ENCODE data around the gene ASB15. TPM values are rescaled to one million over a fixed set of nuclear protein-coding genes. Genes with fewer than 3 reads are reported as not detected.

Gene ASB15
- total RNA-seq, 2 donors from 2014 or later = not detected

DNA sequence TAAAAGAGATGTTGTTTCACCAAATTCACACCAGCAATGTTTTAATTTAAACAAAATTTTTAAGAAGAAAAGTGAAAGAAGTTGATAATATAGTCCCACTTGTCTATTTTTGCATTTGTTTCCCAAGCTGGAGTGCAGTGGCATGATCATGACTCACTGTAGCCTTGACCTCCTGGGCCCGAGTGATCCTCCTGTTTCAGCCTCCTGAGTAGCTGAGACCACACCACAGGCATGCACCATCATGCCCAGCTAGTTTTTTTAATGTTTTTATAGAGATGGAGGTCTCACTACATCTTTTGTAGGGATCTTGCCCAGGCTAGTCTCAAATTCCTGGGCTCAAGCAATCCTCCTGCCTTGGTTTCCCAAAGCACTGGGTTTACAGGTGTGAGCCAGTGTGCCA lies 29.9 kb upstream of the ASB15 start:
- H3K27ac Mint-ChIP-seq = no peak overlapping the region
- DNase-seq = no peak
- H3K9me3 Mint-ChIP-seq = no peaks in the 10 kb centered on the region
- ATAC-seq (replicated peaks in 1 of 2) = no peak
- no peaks in the 10 kb centered on the region for H3K36me3 Mint-ChIP-seq (ENCODE audit: insufficient read depth in 2 of 2)
- H3K4me3 Mint-ChIP-seq = no peak overlapping the region
- H3K27me3 Mint-ChIP-seq (ENCODE audit: low read depth) = peaks cover 5% of the 10 kb centered on the region
- H3K4me1 Mint-ChIP-seq (ENCODE audit: low read depth) = no peaks in the 10 kb centered on the region

DNA sequence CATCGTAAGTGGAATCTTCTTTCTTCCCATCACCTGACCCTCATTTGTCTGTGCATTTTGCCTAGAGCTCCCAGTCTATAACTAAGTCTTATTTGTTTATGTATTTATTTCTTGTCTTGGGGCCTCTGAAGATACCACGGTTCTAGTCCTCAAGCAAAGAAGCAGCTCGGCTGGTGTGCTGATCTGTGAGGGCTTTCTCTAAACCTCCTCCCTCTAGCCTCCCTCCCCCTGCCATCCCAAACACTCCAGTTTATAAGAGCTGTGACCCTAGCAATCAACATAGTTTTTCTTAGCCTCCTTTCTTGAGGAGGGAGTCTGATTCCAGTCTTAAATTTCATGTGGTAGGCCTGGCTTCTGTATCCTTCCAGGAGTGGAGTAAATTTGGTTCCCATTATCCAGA lies 28.3 kb upstream of the ASB15 start:
- ATAC-seq (replicated peaks in 1 of 2) (no peak), DNase-seq (no peak)
- Mint-ChIP-seq H3K4me1 (ENCODE audit: low read depth) (no peaks in the 10 kb centered on the region), H3K27me3 (ENCODE audit: low read depth) (peaks cover 3% of the 10 kb centered on the region), H3K36me3 (ENCODE audit: insufficient read depth in 2 of 2) (no peaks in the 10 kb centered on the region), H3K27ac (no peak overlapping the region), H3K4me3 (no peak overlapping the region), H3K9me3 (no peaks in the 10 kb centered on the region)

DNA sequence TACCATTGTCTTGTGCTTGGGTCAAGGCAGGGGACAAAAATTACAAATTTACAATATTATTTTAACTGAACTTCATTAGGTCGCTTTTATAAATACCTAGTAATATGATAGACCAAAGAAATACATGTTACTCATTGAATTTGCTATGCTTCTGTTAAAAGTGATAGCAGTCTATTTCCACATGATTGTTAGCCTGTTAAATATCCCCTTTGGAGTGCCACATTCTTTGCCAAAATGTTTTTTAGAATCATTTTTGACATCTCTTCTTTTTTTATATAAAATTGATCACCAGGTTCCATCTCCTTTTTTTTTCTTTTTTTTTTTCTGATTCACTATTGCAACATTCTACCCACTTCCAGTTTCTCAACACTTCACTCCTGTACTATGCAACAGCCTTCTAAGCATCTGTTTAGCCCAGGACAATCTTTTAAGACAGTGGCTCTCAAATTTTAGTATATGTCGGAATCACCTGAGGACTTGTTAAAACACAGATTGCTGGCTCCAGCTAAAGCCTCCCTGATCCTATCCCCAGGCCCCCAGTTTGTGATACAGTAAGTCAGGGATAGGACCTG lies 27.6 kb upstream of the ASB15 start:
- Mint-ChIP-seq H3K27me3 (ENCODE audit: low read depth) (peaks cover 9% of the 10 kb centered on the region), H3K27ac (no peak overlapping the region), H3K4me3 (no peak overlapping the region), H3K4me1 (ENCODE audit: low read depth) (no peaks in the 10 kb centered on the region), H3K9me3 (no peaks in the 10 kb centered on the region), H3K36me3 (ENCODE audit: insufficient read depth in 2 of 2) (no peaks in the 10 kb centered on the region)
- DNase-seq (no peak), ATAC-seq (replicated peaks in 1 of 2) (no peak)

DNA sequence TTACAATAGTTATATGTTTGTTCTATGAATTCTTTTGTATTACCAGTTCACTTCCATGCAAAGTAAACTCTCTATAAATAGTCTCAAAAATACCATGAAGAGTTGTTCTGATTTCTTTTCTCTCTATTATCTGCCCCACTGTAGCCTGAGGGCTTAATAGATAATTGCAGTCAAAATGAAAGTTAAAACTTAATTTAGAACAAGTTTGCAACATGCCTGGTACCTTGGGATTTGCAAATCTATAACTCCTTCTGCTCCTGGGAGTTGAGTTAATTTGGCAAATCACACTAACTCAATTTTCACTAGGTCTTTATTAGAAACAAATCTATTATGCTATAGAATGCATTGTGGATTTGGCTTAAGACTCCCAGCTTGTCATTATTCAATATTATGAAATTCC lies 22.2 kb upstream of the ASB15 start:
- Mint-ChIP-seq H3K27me3 (ENCODE audit: low read depth) (peaks cover 24% of the 10 kb centered on the region), H3K9me3 (no peaks in the 10 kb centered on the region), H3K27ac (no peak overlapping the region), H3K4me3 (no peak overlapping the region), H3K36me3 (ENCODE audit: insufficient read depth in 2 of 2) (no peaks in the 10 kb centered on the region), H3K4me1 (ENCODE audit: low read depth) (no peaks in the 10 kb centered on the region)
- no peak for DNase-seq
- ATAC-seq (replicated peaks in 1 of 2) = no peak

DNA sequence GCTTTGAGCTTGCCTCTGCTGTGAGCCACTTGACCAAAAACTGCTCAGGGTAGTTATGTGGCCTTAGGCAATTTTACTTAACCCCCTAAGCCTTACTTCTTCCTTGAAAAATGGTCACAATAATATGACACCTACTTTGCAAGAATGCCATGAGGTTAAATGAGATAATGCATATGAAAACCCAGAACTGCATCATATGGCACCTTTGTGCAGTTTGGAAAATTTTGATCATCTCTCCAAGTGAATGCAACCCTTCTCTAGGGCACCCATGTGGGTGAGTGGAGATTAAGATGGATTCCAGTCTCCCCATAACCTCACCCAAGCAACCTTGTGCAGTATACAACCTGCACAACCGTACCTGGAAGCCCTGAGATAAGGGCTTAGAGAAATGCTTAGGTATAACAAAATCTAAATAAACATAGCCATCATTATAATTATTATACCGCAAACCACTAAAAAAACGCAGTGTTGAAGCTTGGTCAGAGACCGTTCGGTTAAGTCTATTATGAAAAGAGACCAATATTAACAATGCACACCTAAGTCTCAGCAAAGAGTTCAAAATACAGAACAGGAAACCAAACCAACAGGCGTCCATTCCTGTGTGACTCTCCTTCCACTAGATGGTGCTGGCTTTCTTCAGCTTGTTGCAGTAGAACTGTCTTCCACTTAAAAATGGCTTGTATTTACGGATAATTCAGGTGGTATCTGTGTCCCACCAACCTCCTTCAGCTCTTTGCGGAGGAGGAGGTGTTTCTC lies 21.0 kb upstream of the ASB15 start:
- no peak for DNase-seq
- no peaks in the 10 kb centered on the region for H3K4me1 Mint-ChIP-seq (ENCODE audit: low read depth)
- H3K36me3 Mint-ChIP-seq (ENCODE audit: insufficient read depth in 2 of 2) = no peaks in the 10 kb centered on the region
- peak; percentile 28 to 60 for ATAC-seq (replicated peaks in 1 of 2)
- no peak overlapping the region for H3K27ac Mint-ChIP-seq
- peaks cover 24% of the 10 kb centered on the region for H3K27me3 Mint-ChIP-seq (ENCODE audit: low read depth)
- no peaks in the 10 kb centered on the region for H3K9me3 Mint-ChIP-seq
- H3K4me3 Mint-ChIP-seq = no peak overlapping the region

DNA sequence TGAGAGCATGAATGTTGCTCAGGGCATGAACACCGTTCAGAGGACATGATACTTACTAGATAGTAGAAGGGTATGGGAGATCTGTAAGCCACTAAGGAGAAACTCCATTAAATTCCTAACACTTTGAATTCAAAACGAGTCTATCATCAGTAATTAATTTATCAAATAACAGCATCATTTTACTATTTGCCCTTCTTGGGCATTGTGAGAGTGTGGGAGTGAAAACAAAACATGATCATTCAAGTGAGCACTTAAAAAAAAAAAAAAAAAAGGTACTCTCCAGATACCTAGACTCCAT lies 20.5 kb upstream of the ASB15 start:
- Mint-ChIP-seq H3K27ac (no peak overlapping the region), H3K36me3 (ENCODE audit: insufficient read depth in 2 of 2) (no peaks in the 10 kb centered on the region), H3K9me3 (no peaks in the 10 kb centered on the region), H3K27me3 (ENCODE audit: low read depth) (peaks cover 24% of the 10 kb centered on the region), H3K4me1 (ENCODE audit: low read depth) (no peaks in the 10 kb centered on the region), H3K4me3 (no peak overlapping the region)
- DNase-seq = no peak
- no peak for ATAC-seq (replicated peaks in 1 of 2)

DNA sequence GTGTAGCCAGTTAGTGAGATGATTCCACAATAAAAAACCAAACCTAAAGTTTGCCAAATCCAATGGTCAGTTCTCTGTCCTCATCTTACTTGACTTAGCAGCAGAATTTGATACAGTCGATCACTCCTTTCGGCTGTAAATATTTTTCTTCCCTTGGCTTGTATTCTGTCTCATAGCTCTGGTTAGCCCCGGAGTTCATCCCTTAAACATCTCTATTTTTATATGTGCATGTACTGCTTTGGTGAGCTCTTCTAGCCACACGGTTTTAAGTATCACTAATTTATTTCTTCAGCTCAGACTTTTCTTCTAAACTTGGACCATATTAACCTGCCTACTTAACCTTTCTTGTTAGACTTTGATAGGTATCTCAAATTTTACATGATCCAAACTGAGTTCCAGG lies 17.8 kb upstream of the ASB15 start:
- H3K4me3 Mint-ChIP-seq = no peak overlapping the region
- DNase-seq = no peak
- H3K36me3 Mint-ChIP-seq (ENCODE audit: insufficient read depth in 2 of 2) = no peaks in the 10 kb centered on the region
- H3K27ac Mint-ChIP-seq = no peak overlapping the region
- peaks cover 17% of the 10 kb centered on the region for H3K27me3 Mint-ChIP-seq (ENCODE audit: low read depth)
- ATAC-seq (replicated peaks in 1 of 2) = no peak
- H3K4me1 Mint-ChIP-seq (ENCODE audit: low read depth) = no peaks in the 10 kb centered on the region
- no peaks in the 10 kb centered on the region for H3K9me3 Mint-ChIP-seq

DNA sequence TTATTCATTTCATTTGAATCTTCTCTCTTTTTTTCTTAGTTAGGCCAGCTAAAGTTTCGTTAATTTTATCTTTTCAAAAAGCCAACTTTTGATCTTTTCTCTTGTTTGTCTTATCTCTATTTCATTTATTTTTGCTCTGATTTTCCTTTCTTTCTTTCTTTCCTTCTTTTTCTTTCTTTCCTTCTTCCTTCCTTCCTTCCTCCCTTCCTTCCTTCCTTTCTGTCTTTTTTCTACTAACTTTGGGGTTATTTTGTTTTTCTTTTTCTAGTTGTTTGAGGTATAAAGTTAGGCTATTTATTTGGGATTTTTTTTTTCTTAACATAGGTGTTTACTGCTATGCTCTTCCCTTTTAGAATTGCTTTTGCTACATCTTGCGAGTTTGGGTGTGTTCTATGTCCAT lies 13.2 kb upstream of the ASB15 start:
- DNase-seq (no peak), ATAC-seq (replicated peaks in 1 of 2) (no peak)
- Mint-ChIP-seq H3K27ac (no peak overlapping the region), H3K27me3 (ENCODE audit: low read depth) (peaks cover 38% of the 10 kb centered on the region), H3K36me3 (ENCODE audit: insufficient read depth in 2 of 2) (no peaks in the 10 kb centered on the region), H3K4me1 (ENCODE audit: low read depth) (no peaks in the 10 kb centered on the region), H3K9me3 (no peaks in the 10 kb centered on the region), H3K4me3 (no peak overlapping the region)

DNA sequence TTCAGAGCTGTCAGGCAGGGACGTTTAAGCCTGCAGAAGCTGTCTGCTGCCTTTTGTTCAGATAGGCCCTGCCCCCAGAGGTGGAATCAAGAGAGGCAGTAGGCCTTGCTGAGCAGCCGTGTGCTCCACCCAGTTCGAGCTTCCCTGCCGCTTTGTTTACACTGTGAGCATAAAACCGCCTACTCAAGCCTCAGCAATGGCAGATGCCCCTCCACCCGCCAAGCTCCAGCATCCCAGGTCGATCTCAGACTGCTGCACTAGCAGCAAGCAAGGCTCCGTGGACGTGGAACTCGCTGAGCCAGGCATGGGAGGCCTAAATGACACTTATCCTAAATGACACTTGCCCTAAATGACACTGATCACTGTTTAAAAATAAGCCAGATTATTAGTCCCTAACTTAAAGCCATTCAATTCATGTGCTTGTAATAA lies 6.8 kb upstream of the ASB15 start:
- H3K27me3 Mint-ChIP-seq (ENCODE audit: low read depth) = peaks cover 44% of the 10 kb centered on the region
- ATAC-seq (replicated peaks in 1 of 2) = no peak
- no peaks in the 10 kb centered on the region for H3K36me3 Mint-ChIP-seq (ENCODE audit: insufficient read depth in 2 of 2)
- H3K4me3 Mint-ChIP-seq = no peak overlapping the region
- H3K27ac Mint-ChIP-seq = no peak overlapping the region
- no peaks in the 10 kb centered on the region for H3K9me3 Mint-ChIP-seq
- no peak for DNase-seq
- H3K4me1 Mint-ChIP-seq (ENCODE audit: low read depth) = no peaks in the 10 kb centered on the region

DNA sequence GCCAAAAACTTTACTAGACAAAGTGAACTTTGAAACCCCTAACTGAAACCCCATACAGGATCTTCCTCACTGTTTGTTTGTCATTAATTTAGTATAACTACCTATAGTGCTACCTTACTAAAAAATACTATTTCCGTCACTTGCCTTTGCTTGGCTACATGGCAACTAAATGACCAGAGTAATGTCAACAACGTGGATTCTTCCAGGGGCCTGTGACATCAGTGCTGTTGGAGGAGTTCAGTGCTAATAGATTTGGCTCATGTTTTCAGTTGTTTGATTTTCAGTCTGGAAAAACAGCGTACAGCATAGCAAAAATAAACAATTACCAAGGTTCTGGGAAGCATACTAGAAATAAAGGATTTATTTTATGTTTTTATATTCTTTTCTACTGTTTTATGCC lies 3.0 kb upstream of the ASB15 start:
- no peaks in the 10 kb centered on the region for H3K9me3 Mint-ChIP-seq
- H3K4me3 Mint-ChIP-seq = no peak overlapping the region
- H3K27me3 Mint-ChIP-seq (ENCODE audit: low read depth) = peaks cover 10% of the 10 kb centered on the region
- no peak overlapping the region for H3K27ac Mint-ChIP-seq
- ATAC-seq (replicated peaks in 1 of 2) = no peak
- H3K36me3 Mint-ChIP-seq (ENCODE audit: insufficient read depth in 2 of 2) = no peaks in the 10 kb centered on the region
- no peak for DNase-seq
- no peaks in the 10 kb centered on the region for H3K4me1 Mint-ChIP-seq (ENCODE audit: low read depth)

DNA sequence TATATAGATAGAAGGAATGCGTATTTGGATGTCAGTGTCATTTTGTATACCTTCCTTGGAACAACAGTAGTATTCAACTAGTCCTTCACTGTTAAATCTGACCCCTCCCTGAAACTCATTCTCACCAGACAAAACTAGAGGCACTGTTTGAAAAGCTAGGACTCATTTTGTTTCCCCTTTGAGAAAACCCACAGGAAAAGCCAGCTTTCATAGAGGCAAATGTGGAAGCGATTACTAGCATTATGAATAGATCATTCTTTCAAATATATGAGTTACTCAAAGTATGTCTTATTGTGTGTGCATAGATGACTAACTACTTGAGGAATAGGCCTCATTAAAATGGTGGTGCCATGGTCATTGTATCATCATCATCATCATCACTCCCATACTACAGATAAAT lies 1.9 kb upstream of the ASB15 start:
- ATAC-seq (replicated peaks in 1 of 2) (no peak), DNase-seq (no peak)
- Mint-ChIP-seq H3K9me3 (no peaks in the 10 kb centered on the region), H3K4me3 (no peak overlapping the region), H3K27ac (no peak overlapping the region), H3K4me1 (ENCODE audit: low read depth) (no peaks in the 10 kb centered on the region), H3K36me3 (ENCODE audit: insufficient read depth in 2 of 2) (no peaks in the 10 kb centered on the region), H3K27me3 (ENCODE audit: low read depth) (no peaks in the 10 kb centered on the region)

DNA sequence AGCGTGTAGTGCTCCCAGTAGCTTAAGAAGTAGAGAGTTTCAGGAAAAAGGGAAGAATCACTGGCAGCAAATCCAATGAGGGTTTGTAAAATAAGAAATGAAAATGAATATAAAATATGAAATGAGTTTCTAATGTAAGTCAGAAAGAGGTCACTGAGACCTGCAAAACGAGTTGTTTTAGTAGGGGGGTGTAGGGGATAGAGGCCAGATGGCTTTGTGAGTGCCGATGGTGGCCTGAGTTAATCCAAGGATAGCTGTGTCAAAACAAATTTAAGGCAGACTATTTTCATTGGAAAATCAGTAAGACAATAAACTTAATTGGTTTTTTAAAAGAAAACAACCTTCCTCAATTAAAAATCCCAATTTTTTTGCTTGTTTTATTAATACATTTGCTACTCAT lies 745 bp upstream of the ASB15 start:
- H3K27ac Mint-ChIP-seq = no peak overlapping the region
- H3K9me3 Mint-ChIP-seq = no peaks in the 10 kb centered on the region
- no peaks in the 10 kb centered on the region for H3K36me3 Mint-ChIP-seq (ENCODE audit: insufficient read depth in 2 of 2)
- no peak for DNase-seq
- no peaks in the 10 kb centered on the region for H3K4me1 Mint-ChIP-seq (ENCODE audit: low read depth)
- H3K4me3 Mint-ChIP-seq = no peak overlapping the region
- ATAC-seq (replicated peaks in 1 of 2) = no peak
- H3K27me3 Mint-ChIP-seq (ENCODE audit: low read depth) = no peaks in the 10 kb centered on the region

DNA sequence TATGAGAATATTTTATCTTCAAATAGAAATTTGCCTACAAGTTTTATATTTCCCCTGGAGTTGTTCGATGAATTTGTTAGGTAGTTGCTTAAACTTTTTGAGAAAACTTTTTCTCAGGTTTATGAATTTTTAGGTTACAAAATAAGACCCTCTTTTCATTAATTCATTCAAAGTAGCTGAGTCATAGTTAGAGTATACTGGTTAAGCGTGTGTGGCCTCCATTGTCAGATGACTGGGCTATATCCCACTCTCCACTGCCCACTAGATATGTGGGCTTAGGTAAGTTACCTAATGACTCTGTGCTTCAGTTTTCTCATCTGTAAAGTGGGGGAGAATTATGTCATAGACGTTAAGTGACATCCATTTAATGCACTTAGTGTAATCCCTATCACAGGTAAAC lies 1.0 kb downstream of the ASB15 start:
- H3K27ac Mint-ChIP-seq = no peak overlapping the region
- DNase-seq (no peak), ATAC-seq (replicated peaks in 1 of 2) (no peak)
- H3K4me3 Mint-ChIP-seq = no peak overlapping the region
- H3K4me1 Mint-ChIP-seq (ENCODE audit: low read depth) = no peaks in the 10 kb centered on the region
- H3K36me3 Mint-ChIP-seq (ENCODE audit: insufficient read depth in 2 of 2) = no peaks in the 10 kb centered on the region
- H3K9me3 Mint-ChIP-seq = no peaks in the 10 kb centered on the region
- no peaks in the 10 kb centered on the region for H3K27me3 Mint-ChIP-seq (ENCODE audit: low read depth)

DNA sequence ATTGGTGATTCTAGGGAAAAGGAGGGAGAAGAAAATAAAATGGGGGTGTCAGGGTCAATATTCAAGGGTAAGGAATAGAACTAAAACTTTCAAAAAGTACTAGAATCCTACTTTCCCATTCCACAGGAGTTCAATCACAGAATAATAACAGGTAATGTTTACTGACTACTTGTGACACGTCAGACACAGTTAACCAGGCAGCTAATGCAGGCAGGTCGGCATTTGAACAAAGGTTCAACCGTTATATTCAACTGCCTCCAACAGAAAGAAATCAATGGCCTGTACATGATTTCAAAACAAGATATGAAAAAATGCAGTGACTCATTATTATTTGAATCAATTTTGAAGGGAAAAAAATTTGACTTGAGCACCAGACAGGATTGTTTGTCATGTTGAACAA lies 3.1 kb downstream of the ASB15 start:
- Mint-ChIP-seq H3K4me1 (ENCODE audit: low read depth) (no peaks in the 10 kb centered on the region), H3K9me3 (no peaks in the 10 kb centered on the region), H3K4me3 (no peak overlapping the region), H3K27me3 (ENCODE audit: low read depth) (no peaks in the 10 kb centered on the region), H3K27ac (no peak overlapping the region), H3K36me3 (ENCODE audit: insufficient read depth in 2 of 2) (no peaks in the 10 kb centered on the region)
- no peak for ATAC-seq (replicated peaks in 1 of 2)
- DNase-seq = no peak

Measured in activated T-cell treated with anti-CD3 and anti-CD28 coated beads, Interleukin-2, amount 50 U/mL, for 72 hours (primary cell).